Measurements from ENCODE around the gene FYN.

Gene FYN

GRCh38 chr6:111805511-111806164 is 67.6 kb downstream of the FYN start:
- no peak for DNase-seq

GRCh38 chr6:111804627-111805235 is 68.5 kb downstream of the FYN start:
- DNase-seq: no peak

GRCh38 chr6:111803804-111804203 is 69.4 kb downstream of the FYN start:
- DNase-seq: peak; percentile 64

- DNase-seq: no peak
These were observed 69.9 kb downstream of the FYN start for GRCh38 chr6:111803371-111803770.

- no peak for DNase-seq
These were observed 70.4 kb downstream of the FYN start for GRCh38 chr6:111802720-111803330.

GRCh38 chr6:111802015-111802414 is 71.2 kb downstream of the FYN start:
- no peak for DNase-seq

- DNase-seq: no peak
These were observed 72.4 kb downstream of the FYN start for GRCh38 chr6:111800821-111801220.

GRCh38 chr6:111800259-111800765 is 72.9 kb downstream of the FYN start:
- no peak for DNase-seq

- DNase-seq: no peak
These were observed 73.5 kb downstream of the FYN start for GRCh38 chr6:111799576-111800258.

GRCh38 chr6:111798281-111798725 is 74.9 kb downstream of the FYN start:
- no peak for DNase-seq

- DNase-seq: no peak
These were observed 76.8 kb downstream of the FYN start for GRCh38 chr6:111796310-111796918.

- no peak for DNase-seq
These were observed 77.7 kb downstream of the FYN start for GRCh38 chr6:111795558-111795957.

GRCh38 chr6:111794727-111795452 is 78.4 kb downstream of the FYN start:
- no peak for DNase-seq

- no peak for DNase-seq
These were observed 79.0 kb downstream of the FYN start for GRCh38 chr6:111794300-111794699.

- DNase-seq: no peak
These were observed 79.5 kb downstream of the FYN start for GRCh38 chr6:111793711-111794111.

- no peak for DNase-seq
These were observed 80.1 kb downstream of the FYN start for GRCh38 chr6:111792914-111793700.

GRCh38 chr6:111792241-111792640 is 81.0 kb downstream of the FYN start:
- no peak for DNase-seq

- DNase-seq: no peak
These were observed 81.8 kb downstream of the FYN start for GRCh38 chr6:111791415-111791814.

GRCh38 chr6:111789598-111789997 is 83.7 kb downstream of the FYN start:
- DNase-seq: peak; percentile 78

- peak; percentile 14 for DNase-seq
These were observed 84.6 kb downstream of the FYN start for GRCh38 chr6:111788379-111789276.

Data from right hindlimb (tissue), 1 donor.